A204.1 (cell line): ENCODE data around the gene RAB11FIP3.
"Not testable (repeated sequence)": the region's sequence is repeated elsewhere in the genome, so short reads cannot be mapped to it uniquely, and the experiment has no call there.

ENCODE experiments used
- FAIRE-seq: peaks from 2 replicates; lab custom pipeline; 2012; peaks lifted over from hg19 to GRCh38; lab: Jason Lieb, UNC

RAB11FIP3 gene, protein sequence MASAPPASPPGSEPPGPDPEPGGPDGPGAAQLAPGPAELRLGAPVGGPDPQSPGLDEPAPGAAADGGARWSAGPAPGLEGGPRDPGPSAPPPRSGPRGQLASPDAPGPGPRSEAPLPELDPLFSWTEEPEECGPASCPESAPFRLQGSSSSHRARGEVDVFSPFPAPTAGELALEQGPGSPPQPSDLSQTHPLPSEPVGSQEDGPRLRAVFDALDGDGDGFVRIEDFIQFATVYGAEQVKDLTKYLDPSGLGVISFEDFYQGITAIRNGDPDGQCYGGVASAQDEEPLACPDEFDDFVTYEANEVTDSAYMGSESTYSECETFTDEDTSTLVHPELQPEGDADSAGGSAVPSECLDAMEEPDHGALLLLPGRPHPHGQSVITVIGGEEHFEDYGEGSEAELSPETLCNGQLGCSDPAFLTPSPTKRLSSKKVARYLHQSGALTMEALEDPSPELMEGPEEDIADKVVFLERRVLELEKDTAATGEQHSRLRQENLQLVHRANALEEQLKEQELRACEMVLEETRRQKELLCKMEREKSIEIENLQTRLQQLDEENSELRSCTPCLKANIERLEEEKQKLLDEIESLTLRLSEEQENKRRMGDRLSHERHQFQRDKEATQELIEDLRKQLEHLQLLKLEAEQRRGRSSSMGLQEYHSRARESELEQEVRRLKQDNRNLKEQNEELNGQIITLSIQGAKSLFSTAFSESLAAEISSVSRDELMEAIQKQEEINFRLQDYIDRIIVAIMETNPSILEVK

GRCh38 chr16:425082-425718, at the start of gene RAB11FIP3:
RAB11FIP3 (plus strand) TSS chr16:425649; CDS start chr16:426007, 358 bp downstream.
- no peak for FAIRE-seq

GRCh38 chr16:375927-376816, 49.3 kb upstream of the RAB11FIP3 start:
- FAIRE-seq: no peak

DNA sequence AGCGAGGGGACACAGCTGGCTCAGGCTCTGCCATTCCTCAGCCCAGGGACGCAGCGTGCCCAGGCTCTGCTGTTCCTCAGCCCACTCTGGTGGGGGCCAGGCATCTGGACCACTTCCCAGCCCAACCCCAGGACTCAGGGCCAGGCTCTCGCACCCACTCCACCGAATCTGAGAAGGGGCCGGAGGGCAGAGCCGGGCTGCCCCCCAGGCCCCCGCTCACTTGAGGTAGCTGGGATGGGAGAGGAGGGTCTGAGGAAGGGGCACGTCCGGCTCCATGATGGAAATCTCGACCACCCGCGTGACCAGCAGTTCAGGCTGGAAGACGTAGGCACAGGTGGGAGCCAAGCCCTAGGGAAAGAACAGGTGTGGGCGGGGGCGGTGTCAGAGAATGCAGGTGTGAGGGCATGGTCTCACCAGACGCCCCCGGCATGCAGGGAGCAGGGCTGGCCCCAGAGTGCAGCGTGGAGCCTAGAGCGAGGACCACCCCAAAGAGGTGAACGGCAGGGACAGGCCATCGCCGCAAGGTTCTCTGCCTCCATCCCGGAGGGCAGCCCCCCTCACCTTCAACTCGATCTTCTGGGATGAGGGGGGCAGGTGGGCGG, 48.5 kb upstream of the RAB11FIP3 start:
- no peak for FAIRE-seq

DNA sequence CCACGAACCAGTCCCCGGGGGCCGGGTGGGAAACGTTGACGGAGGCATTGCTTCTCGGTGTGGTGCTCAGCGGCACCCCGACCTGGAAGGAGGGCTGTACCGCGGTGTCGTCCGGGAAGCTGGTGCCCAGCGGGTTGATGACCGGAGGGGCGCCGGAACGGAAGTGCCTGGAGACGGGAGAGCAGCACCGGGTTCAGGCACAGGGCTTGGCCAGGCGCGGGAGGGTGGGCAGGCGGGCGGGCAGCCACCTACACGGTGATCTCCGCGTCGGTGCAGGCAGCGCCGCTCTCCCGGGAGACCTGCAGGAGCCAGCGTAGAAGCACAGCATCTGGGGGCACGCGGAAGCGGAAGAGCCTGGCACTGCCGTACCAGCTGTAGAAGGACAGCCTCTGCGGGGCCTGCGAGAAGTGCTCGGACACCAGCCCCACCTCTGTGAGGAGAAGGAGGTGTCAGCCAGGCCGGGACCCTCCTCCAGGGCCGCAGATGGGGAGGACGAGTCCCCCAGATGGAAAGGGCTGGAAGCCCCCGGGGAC, 48.0 kb upstream of the RAB11FIP3 start:
- no peak for FAIRE-seq

- FAIRE-seq: not testable (repeated sequence)
Measured at GRCh38 chr16:378113-378820, 47.2 kb upstream of the RAB11FIP3 start.

GRCh38 chr16:378821-379182, 46.6 kb upstream of the RAB11FIP3 start:
- FAIRE-seq: no peak

DNA sequence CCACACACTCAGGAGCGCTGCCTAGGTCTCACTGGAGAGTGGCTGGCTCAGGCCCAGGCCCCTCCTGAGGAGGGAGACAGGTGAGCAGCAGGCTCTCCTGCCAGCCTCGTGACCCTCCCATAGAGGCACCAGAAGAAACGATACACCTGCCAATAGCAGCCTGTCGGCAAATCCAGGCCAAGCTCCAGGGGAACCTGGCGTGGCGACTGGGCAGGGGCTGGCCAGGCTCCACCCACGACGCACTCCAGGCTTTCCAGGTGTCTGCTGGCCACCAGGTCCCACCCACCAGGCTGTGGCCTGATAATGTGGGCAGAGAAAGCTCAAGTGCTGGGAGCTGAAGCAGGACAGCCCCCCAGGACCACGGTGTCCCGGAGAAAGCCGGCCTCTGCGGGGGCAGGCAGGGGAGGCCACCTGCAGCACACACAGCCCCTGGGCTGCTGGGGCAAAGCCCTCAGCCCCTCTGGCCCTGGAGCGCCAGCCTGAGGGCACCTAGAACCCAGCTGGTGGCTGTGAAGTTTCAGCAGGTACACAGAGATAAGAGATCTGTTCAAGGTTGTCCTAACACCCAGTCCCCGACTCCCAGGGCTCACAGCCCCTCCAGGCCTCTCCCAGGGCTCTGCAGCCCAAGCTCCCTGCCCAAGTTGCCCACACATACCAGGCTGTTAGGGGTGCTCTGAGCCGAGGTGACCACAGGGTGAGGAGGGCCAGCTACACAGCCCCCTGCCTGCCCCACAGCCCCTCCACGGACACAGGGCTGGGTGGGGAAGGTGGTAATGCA, 46.1 kb upstream of the RAB11FIP3 start:
- FAIRE-seq: no peak

- FAIRE-seq: no peak
Measured at GRCh38 chr16:379961-380761, 45.3 kb upstream of the RAB11FIP3 start.

- FAIRE-seq: no peak
Measured at GRCh38 chr16:380762-381011, 44.8 kb upstream of the RAB11FIP3 start.

DNA sequence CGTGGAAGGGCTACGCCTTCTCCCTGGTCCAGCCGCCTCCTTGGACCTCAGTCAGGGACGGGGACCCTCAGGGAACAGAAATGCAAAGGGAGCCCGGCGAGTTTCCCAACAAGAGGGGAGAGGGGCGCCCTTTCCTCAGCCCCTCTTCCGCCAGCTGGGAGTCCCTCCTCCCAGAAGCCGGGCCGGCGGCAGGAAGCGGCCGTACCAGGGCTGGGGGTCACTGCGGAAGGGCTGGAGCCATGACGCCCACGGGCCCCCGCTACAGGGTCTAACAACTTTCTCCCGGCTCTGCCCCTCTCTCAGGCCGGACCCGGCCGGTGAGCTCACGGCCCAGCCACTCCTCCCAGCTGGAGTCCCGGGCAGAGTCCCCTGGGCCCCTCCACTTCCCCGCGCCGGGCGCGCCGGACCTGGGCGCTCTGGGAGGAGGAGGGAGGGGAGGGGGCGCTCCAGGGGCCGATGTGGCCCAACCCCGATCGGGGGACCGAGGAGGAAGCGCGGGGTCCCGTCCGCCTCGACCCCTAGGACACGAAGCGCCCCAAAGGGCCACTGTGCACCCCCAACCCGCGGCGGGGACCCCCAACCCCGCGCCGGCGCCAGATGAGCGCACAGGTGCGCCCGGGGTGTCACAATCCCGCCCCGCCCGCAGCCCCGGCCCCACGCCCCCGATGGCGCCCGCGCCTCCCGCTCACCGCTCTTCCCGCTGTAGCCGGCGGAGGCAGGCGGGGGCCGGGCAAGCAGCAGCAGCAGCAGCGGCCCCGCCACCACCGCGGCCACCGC, 44.2 kb upstream of the RAB11FIP3 start:
- FAIRE-seq: no peak

GRCh38 chr16:381789-382717, 43.4 kb upstream of the RAB11FIP3 start, which contains the start of gene PGAP6:
PGAP6 (minus strand) TSS chr16:381978; CDS start chr16:381821, 157 bp downstream.
- FAIRE-seq: no peak

DNA sequence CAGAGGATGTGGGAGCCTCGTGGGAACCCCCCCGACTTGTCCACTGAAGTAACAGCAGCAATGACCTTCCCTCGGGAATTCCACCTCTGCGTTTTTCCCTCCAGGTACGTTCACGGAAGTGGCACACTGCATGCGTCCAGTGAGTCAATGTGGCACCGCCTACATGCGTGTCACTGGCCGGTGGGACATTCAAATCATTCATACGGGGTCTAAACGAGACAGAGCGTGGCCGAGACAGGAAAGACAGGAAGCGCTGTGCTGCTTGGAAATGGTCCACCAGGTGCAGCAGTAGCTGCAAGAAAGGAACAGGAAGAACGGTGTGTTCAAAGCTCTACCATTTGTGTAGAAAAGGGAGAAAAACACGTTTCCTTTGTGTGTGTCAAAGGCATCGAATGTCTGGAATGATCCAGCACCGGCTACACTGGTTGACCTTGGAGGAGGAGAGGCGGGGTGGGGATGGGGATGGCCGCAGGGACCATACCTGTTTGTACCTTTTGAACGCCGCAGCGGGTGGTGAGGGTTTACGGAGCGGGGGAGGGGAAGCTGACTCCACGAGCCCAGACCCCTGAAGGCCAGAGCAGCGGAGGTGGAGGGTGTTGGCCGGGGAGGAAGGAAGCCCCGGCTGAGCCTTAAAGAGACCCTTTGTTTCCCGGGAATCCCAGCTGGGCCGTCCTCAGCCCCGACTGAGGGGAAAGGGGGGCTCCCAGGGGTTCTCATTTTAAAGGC, 42.0 kb upstream of the RAB11FIP3 start:
- FAIRE-seq: no peak

DNA sequence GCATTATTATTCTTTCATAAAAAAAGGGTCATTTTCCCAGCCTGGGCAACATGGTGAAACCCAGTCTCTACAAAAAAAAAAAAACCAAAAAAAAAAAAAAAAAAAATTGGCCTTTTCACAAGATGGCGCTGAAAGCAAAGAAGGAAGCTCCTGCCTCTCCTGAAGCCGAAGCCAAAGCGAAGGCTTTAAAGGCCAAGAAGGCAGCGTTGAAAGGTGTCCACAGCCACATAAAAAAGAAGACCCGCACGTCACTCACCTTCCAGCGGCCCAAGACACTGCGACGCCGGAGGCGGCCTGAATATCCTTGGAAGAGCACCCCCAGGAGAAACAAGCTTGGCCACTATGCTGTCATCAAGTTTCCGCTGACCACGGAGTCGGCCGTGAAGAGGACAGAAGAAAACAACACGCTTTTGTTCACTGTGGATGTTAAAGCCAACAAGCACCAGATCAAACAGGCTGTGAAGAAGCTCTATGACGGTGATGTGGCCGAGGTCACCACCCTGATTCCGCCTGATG, 38.8 kb upstream of the RAB11FIP3 start:
- FAIRE-seq: peak; percentile 23

- not testable (repeated sequence) for FAIRE-seq
Measured at GRCh38 chr16:387761-388666, 37.4 kb upstream of the RAB11FIP3 start.

DNA sequence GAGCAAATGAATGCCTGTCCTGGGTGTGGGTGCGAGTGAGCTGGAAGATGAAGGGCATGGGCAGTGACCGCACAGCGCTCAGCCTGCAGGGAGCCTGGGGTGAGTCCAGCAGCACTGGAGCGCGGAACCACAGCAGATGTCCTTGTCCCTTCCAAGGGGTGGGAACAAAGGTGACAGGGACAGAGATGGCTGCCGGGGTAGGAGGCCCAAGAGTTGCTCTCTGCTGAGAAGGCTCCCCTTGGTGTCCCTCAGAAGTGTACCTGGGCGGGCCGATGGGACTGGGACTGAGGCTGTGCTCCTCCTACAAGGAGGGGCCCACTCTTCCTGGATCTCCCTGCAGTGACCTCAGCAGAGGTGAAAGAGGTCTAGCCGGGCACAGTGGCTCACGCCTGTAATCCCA, 36.1 kb upstream of the RAB11FIP3 start:
- FAIRE-seq: no peak
